ENCODE data around the gene KAT2B. TPM values are rescaled to one million over a fixed set of nuclear protein-coding genes. Genes with fewer than 3 reads are reported as not detected.

KAT2B gene
- total RNA-seq, 2 donors from 2014 or later = 16.4 to 31.7 TPM

DNA sequence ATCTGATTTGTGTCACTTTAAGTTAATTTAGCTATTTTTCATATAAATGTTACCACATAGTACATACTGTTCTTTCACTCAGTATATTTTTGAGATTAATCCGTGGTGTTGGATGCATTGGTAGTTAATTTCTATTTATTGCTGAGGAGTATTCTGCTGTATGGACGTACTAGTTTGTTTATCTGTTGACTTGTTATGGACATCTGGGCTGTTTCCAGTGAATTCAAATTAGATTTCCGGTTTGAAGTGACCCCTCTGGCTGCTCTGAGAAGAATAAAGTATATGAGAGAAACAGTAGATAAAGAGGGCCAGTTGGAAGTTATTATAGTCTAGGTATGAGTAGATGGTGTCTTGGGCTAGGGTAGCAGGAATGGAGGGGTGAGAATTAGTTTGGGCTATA, 15.6 kb downstream of the KAT2B start:
- Histone ChIP-seq H3K36me3 (no peaks in the 10 kb centered on the region), H3K27ac (peak overlapping the region; percentile 43 to 59), H3K27me3 (replicated peaks; ENCODE audit: insufficient read depth) (no peaks in the 10 kb centered on the region), H3K4me3 (no peak overlapping the region), H3K9me3 (no peaks in the 10 kb centered on the region), H3K4me1 (replicated peaks) (peaks cover 11% of the 10 kb centered on the region)
- TF ChIP-seq POLR2A (IDR thresholded peaks at IDR 0.05) (no peak), CTCF (IDR thresholded peaks at IDR 0.05) (no peak), POLR2AphosphoS5 (IDR thresholded peaks at IDR 0.05) (no peak)
- intact Hi-C loops (cut with DNase I) = no loop called here
- 32% methylated on average over 3 of the region's 3 CpGs for WGBS
- DNase-seq (ENCODE audit: low spot score) = no peak

GRCh38 chr3:20056725-20057611, 16.7 kb downstream of the KAT2B start:
- 13% methylated on average over 5 of the region's 5 CpGs for WGBS
- Histone ChIP-seq H3K27me3 (replicated peaks; ENCODE audit: insufficient read depth) (no peaks in the 10 kb centered on the region), H3K36me3 (no peaks in the 10 kb centered on the region), H3K27ac (peak overlapping the region; percentile 62 to 77), H3K4me1 (replicated peaks) (peaks cover 11% of the 10 kb centered on the region), H3K4me3 (no peak overlapping the region), H3K9me3 (no peaks in the 10 kb centered on the region)
- TF ChIP-seq POLR2AphosphoS5 (IDR thresholded peaks at IDR 0.05) (peak; percentile 28), CTCF (IDR thresholded peaks at IDR 0.05) (no peak)
- peak; percentile 72 for DNase-seq (ENCODE audit: low spot score)
- intact Hi-C loops (cut with DNase I) = no loop called here

DNA sequence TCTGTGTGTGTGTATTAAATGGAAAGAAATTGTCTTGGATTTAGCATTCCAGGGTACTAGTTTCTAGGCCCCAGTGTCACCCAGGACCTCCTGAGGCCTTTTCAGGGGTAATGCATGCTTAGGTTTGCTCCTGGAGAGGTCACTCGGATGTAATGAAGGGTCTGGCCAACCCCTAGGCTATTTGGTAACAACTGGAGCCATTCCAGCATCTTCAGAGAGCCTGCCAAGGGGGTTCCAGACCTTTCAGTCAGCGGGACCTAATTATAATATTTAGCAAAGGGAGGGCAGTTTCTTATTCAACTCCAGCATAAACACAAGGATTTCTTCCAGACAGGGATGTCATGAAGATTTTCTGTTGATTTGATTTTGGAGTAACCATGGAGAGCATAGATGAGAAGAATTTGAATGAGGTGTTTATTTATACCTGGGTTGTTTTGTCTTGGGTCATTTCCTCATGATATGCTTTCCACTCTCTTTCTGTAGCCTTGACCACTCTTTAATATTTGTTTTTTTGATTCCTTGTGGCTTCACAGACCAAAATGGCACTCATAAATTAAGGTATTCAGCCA, 17.4 kb downstream of the KAT2B start:
- intact Hi-C loops (cut with DNase I) = no loop called here
- no peak for TF ChIP-seq CTCF (IDR thresholded peaks at IDR 0.05)
- no peak for TF ChIP-seq POLR2A (IDR thresholded peaks at IDR 0.05)
- TF ChIP-seq POLR2AphosphoS5 (IDR thresholded peaks at IDR 0.05) = no peak
- 59% methylated on average over 2 of the region's 2 CpGs for WGBS
- DNase-seq (ENCODE audit: low spot score) = no peak
- Histone ChIP-seq H3K27ac (peak overlapping the region; percentile 62 to 77), H3K36me3 (no peaks in the 10 kb centered on the region), H3K4me1 (replicated peaks) (peaks cover 11% of the 10 kb centered on the region), H3K9me3 (no peaks in the 10 kb centered on the region), H3K4me3 (no peak overlapping the region), H3K27me3 (replicated peaks; ENCODE audit: insufficient read depth) (no peaks in the 10 kb centered on the region)

DNA sequence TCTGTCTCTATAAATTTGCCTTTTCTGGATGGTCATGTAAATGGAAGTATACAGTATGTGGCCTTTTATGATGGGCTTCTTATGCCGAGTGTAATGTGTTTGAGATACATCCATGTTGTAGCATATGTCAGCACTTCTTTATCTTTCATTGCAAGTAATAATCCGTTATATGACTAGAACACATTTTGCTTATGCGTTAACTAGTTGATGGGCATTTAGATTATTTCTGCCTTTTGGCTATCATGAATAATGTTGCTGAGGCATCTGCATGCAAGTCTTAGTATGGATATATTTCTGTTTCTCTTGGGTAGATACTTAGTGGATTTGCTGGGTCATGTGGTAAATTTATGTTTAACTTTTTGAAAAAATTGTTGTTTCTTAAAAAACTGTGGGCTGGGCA, 19.7 kb downstream of the KAT2B start:
- Histone ChIP-seq H3K4me3 (no peak overlapping the region), H3K27me3 (replicated peaks; ENCODE audit: insufficient read depth) (no peaks in the 10 kb centered on the region), H3K4me1 (replicated peaks) (peaks cover 11% of the 10 kb centered on the region), H3K36me3 (no peaks in the 10 kb centered on the region), H3K9me3 (no peaks in the 10 kb centered on the region), H3K27ac (no peak overlapping the region)
- intact Hi-C loops (cut with DNase I) = no loop called here
- no peak for DNase-seq (ENCODE audit: low spot score)
- WGBS = 98% methylated on average over 3 of the region's 3 CpGs
- TF ChIP-seq POLR2A (IDR thresholded peaks at IDR 0.05) (no peak), CTCF (IDR thresholded peaks at IDR 0.05) (no peak), POLR2AphosphoS5 (IDR thresholded peaks at IDR 0.05) (no peak)
